ENCODE results near the gene EYS. TPM values are rescaled to one million over a fixed set of nuclear protein-coding genes. Genes with fewer than 3 reads are reported as not detected.
"Not testable (repeated sequence)": the region's sequence is repeated elsewhere in the genome, so short reads cannot be mapped to it uniquely, and the experiment has no call there.

Gene EYS
- total RNA-seq, 1 experiment from 2014 or later, result 0.13 TPM

GRCh38 chr6:64243618-64244017 is 1463.4 kb downstream of the EYS start:
- no peak for DNase-seq (ENCODE audit: low spot score)

- not testable (repeated sequence) for DNase-seq (ENCODE audit: low spot score)
These were observed 1468.1 kb downstream of the EYS start for GRCh38 chr6:64238908-64239307.

- DNase-seq (ENCODE audit: low spot score), result no peak
These were observed 1469.0 kb downstream of the EYS start for GRCh38 chr6:64238071-64238470.

GRCh38 chr6:64233746-64234145 is 1473.3 kb downstream of the EYS start:
- DNase-seq (ENCODE audit: low spot score), result no peak

GRCh38 chr6:64231928-64232327 is 1475.1 kb downstream of the EYS start:
- no peak for DNase-seq (ENCODE audit: low spot score)

- no peak for DNase-seq (ENCODE audit: low spot score)
These were observed 1476.5 kb downstream of the EYS start for GRCh38 chr6:64230530-64230929.

GRCh38 chr6:64227863-64228262 is 1479.2 kb downstream of the EYS start:
- DNase-seq (ENCODE audit: low spot score), result no peak

- no peak for DNase-seq (ENCODE audit: low spot score)
These were observed 1481.5 kb downstream of the EYS start for GRCh38 chr6:64225503-64225902.

GRCh38 chr6:64224819-64225218 is 1482.2 kb downstream of the EYS start:
- no peak for DNase-seq (ENCODE audit: low spot score)

- DNase-seq (ENCODE audit: low spot score), result no peak
These were observed 1485.2 kb downstream of the EYS start for GRCh38 chr6:64221776-64222175.

- no peak for DNase-seq (ENCODE audit: low spot score)
These were observed 1486.2 kb downstream of the EYS start for GRCh38 chr6:64220801-64221200.

GRCh38 chr6:64217721-64218620 is 1489.1 kb downstream of the EYS start:
- DNase-seq (ENCODE audit: low spot score), result no peak

- DNase-seq (ENCODE audit: low spot score), result no peak
These were observed 1492.7 kb downstream of the EYS start for GRCh38 chr6:64214373-64214772.

- DNase-seq (ENCODE audit: low spot score), result no peak
These were observed 1493.3 kb downstream of the EYS start for GRCh38 chr6:64213697-64214096.

GRCh38 chr6:64197246-64197645 is 1509.8 kb downstream of the EYS start:
- DNase-seq (ENCODE audit: low spot score), result no peak

GRCh38 chr6:64186592-64186991 is 1520.4 kb downstream of the EYS start:
- DNase-seq (ENCODE audit: low spot score), result no peak

GRCh38 chr6:64185621-64186020 is 1521.4 kb downstream of the EYS start:
- no peak for DNase-seq (ENCODE audit: low spot score)

- no peak for DNase-seq (ENCODE audit: low spot score)
These were observed 1531.7 kb downstream of the EYS start for GRCh38 chr6:64175296-64175695.

GRCh38 chr6:64170316-64170715 is 1536.7 kb downstream of the EYS start:
- DNase-seq (ENCODE audit: low spot score), result no peak

- DNase-seq (ENCODE audit: low spot score), result no peak
These were observed 1546.5 kb downstream of the EYS start for GRCh38 chr6:64160486-64160885.

GRCh38 chr6:64155063-64155462 is 1552.0 kb downstream of the EYS start:
- no peak for DNase-seq (ENCODE audit: low spot score)

- DNase-seq (ENCODE audit: low spot score), result no peak
These were observed 1560.2 kb downstream of the EYS start for GRCh38 chr6:64146876-64147275.

- DNase-seq (ENCODE audit: low spot score), result no peak
These were observed 1560.9 kb downstream of the EYS start for GRCh38 chr6:64146094-64146493.

- DNase-seq (ENCODE audit: low spot score), result no peak
These were observed 1561.4 kb downstream of the EYS start for GRCh38 chr6:64145658-64146057.

Measured in HT-29 (cell line).